Body of pancreas (tissue), 4 donors: Measurements from ENCODE around the gene GPSM3. TPM values are rescaled to one million over a fixed set of nuclear protein-coding genes. Genes with fewer than 3 reads are reported as not detected.
"Not testable (repeated sequence)": the region's sequence is repeated elsewhere in the genome, so short reads cannot be mapped to it uniquely, and the experiment has no call there.

Experiments
- ATAC-seq: fragments of 150-250 bp; one replicate; pipeline ENCODE4 v1.9.1; 2016
- DNase-seq, 4 donors: peaks; one replicate each; pipeline ENCODE4 v3.0.0-alpha.2; 2019
- H3K27ac ChIP-seq, 4 donors: fragments of 200-600 bp; sonication (generic); 1 replicate in 3 of 4; 2 replicates in 1 of 4; pipeline versions ENCODE4 v1.5.1 to v1.6.1; 2016 to 2019; ENCODE audit warnings: mild to moderate bottlenecking in 1 of 4, mixed read lengths in 1 of 4, moderate library complexity in 1 of 4
- H3K27me3 ChIP-seq, 2 donors: fragments of 200-600 bp; sonication (generic); one replicate each; pipeline ENCODE4 v1.6.0; 2016; ENCODE audit warnings: mild to moderate bottlenecking in 1 of 2
- H3K36me3 ChIP-seq, 2 donors: fragments of 200-600 bp; sonication (generic); replicated peaks in 1 of 2; 2 replicates each; pipeline ENCODE4 v1.5.1; 2016; ENCODE audit warnings: low read depth in 2 of 2; ENCODE audit not compliant: insufficient read depth in 1 of 2
- H3K4me1 ChIP-seq: fragments of 200-600 bp; sonication (generic); one replicate; pipeline ENCODE4 v1.6.0; 2016
- H3K4me3 ChIP-seq, 2 donors: fragments of 200-600 bp; sonication (generic); 1 replicate in 1 of 2; 2 replicates in 1 of 2; pipeline ENCODE4 v1.5.1; 2016 to 2019
- H3K9me3 ChIP-seq, 3 donors: fragments of 200-600 bp; sonication (generic); 1 replicate in 2 of 3; 2 replicates in 1 of 3; pipeline ENCODE4 v1.5.1; 2016
- CTCF ChIP-seq, 7 experiments: fragments of 450-650 bp in 4 of 7; fragments of 200-600 bp in 3 of 7; sonication (generic) in 3 of 7; IDR thresholded peaks; one replicate each; pipeline ENCODE4 v1.5.1; 2016 to 2019; ENCODE audit warnings: antibody characterized with exemption in 7 of 7
- POLR2A ChIP-seq, 3 donors: fragments of 450-650 bp; IDR thresholded peaks; one replicate each; pipeline ENCODE4 v1.6.1; 2016; ENCODE audit warnings: antibody characterized with exemption in 3 of 3, mild to moderate bottlenecking in 2 of 3
- WGBS, 2 donors: methylation state at CpG; one replicate each; pipeline ENCODE4 v1.1.5; 2017; 5-methylcytosine and 5-hydroxymethylcytosine counted together
- intact Hi-C: fragments of 100-400 bp; cut with DNase I; formaldehyde crosslinking; loops from one replicate; pipeline ENCODE4 v1.15.1; 2023
- total RNA-seq, 2 donors: library from RNA; depleted of rRNA; stranded (reverse); fragments of >200 nt; gene quantifications; one replicate each; pipeline ENCODE4 v1.1.0, GENCODE V29; 2016

Gene GPSM3
- total RNA-seq, 2 donors from 2014 or later: 1.3 to 6.0 TPM

- WGBS, 2 donors: 1 to 2% methylated on average over 13 to 22 of the region's 23 CpGs
- ATAC-seq (peak; percentile 85), DNase-seq (peak; percentile 88 to 94 (median 90))
- Histone ChIP-seq H3K27me3 (no peaks in the 10 kb centered on the region), H3K4me1 (peaks cover 41% of the 10 kb centered on the region), H3K9me3 (no peaks in the 10 kb centered on the region), H3K36me3 (peaks cover 0 to 2% of the 10 kb centered on the region in 2 donors), H3K27ac (peak within 1 kb of the TSS; percentile 86 to 97 (median 89)), H3K4me3 (peak within 1 kb of the TSS; percentile 42 to 90)
- intact Hi-C loops: no loop called here
- TF ChIP-seq POLR2A (IDR thresholded peaks at IDR 0.05) (peak in 2 of 3 donors; percentile 72 to 84), CTCF (IDR thresholded peaks at IDR 0.05) (no peak)
Observed at GRCh38 chr6:32190054-32190851, 2.2 kb downstream of the GPSM3 start, which contains the start of gene PBX2. PBX2 (minus strand) TSS chr6:32190202; CDS start chr6:32189915, 287 bp downstream.

- DNase-seq (no peak), ATAC-seq (no peak)
- Histone ChIP-seq H3K4me3 (peak overlapping the region; percentile 42 to 90), H3K36me3 (peaks cover 0 to 2% of the 10 kb centered on the region in 2 donors), H3K4me1 (peaks cover 36% of the 10 kb centered on the region), H3K27me3 (no peaks in the 10 kb centered on the region), H3K9me3 (no peaks in the 10 kb centered on the region), H3K27ac (peak overlapping the region; percentile 86 to 97 (median 89))
- 0% methylated on average over 3 of the region's 23 CpGs; no CpG with 5 or more reads in 1 of the 2 donors for WGBS, 2 donors
- intact Hi-C loops: no loop called here
- TF ChIP-seq POLR2A (IDR thresholded peaks at IDR 0.05): no peak
- TF ChIP-seq CTCF (IDR thresholded peaks at IDR 0.05): no peak
Observed at GRCh38 chr6:32189742-32190053, 2.7 kb downstream of the GPSM3 start.

GRCh38 chr6:32189069-32189741, 3.2 kb downstream of the GPSM3 start:
- intact Hi-C loops: no loop called here
- Histone ChIP-seq H3K36me3 (peaks cover 0 to 2% of the 10 kb centered on the region in 2 donors), H3K27me3 (no peaks in the 10 kb centered on the region), H3K4me1 (peaks cover 33% of the 10 kb centered on the region), H3K9me3 (no peaks in the 10 kb centered on the region), H3K4me3 (peak overlapping the region; percentile 42 to 90), H3K27ac (peak overlapping the region; percentile 86 to 97 (median 89))
- no peak for ATAC-seq
- WGBS, 2 donors: 5 to 10% methylated on average over 7 to 10 of the region's 10 CpGs
- TF ChIP-seq POLR2A (IDR thresholded peaks at IDR 0.05): no peak
- TF ChIP-seq CTCF (IDR thresholded peaks at IDR 0.05): no peak
- DNase-seq: no peak

GRCh38 chr6:32188381-32189068, 3.9 kb downstream of the GPSM3 start:
- no peaks in the 10 kb centered on the region for H3K9me3 ChIP-seq
- peaks cover 0 to 2% of the 10 kb centered on the region in 2 donors for H3K36me3 ChIP-seq
- peaks cover 33% of the 10 kb centered on the region for H3K4me1 ChIP-seq
- intact Hi-C loops: no loop called here
- ATAC-seq: no peak
- WGBS, 2 donors: 37 to 43% methylated on average over 7 to 13 of the region's 13 CpGs
- DNase-seq: no peak
- no peak overlapping the region for H3K4me3 ChIP-seq
- peak overlapping the region in 3 of 4 donors; percentile 86 to 97 (median 88) for H3K27ac ChIP-seq
- TF ChIP-seq CTCF (IDR thresholded peaks at IDR 0.05) (no peak), POLR2A (IDR thresholded peaks at IDR 0.05) (no peak)
- H3K27me3 ChIP-seq: no peaks in the 10 kb centered on the region

GRCh38 chr6:32187725-32188380, 4.6 kb downstream of the GPSM3 start:
- ATAC-seq, intact Hi-C loops, DNase-seq, H3K4me3 ChIP-seq, H3K9me3 ChIP-seq, H3K36me3 ChIP-seq, H3K27me3 ChIP-seq: not testable (repeated sequence)
- Histone ChIP-seq H3K4me1 (peaks cover 33% of the 10 kb centered on the region), H3K27ac (peak overlapping the region in 2 of 4 donors; percentile 86 to 88)
- WGBS, 2 donors: 80 to 82% methylated on average over 7 to 18 of the region's 18 CpGs
